ENCODE measurements around the gene VIT.

GRCh38 chr2:36861896-36862295 is 165.4 kb downstream of the VIT start:
- TF ChIP-seq CTCF (IDR thresholded peaks at IDR 0.05; ENCODE audit: low read length): no peak
- no peak for TF ChIP-seq EZH2 (optimal IDR thresholded peaks at IDR 0.05; ENCODE audit: low read depth, low read length)
